HepG2 (cell line): Measurements from ENCODE around the gene VWA3B. TPM values are rescaled to one million over a fixed set of nuclear protein-coding genes. Genes with fewer than 3 reads are reported as not detected.

Experiments
- ATAC-seq: fragments of 200-7000 bp; cut with Tn5 transposase; 3 replicates; pipeline ENCODE4 v1.9.1; 2020; ENCODE audit warnings: mild to moderate bottlenecking, moderate library complexity
- BruUV-seq: library from RNA; stranded (reverse); fragments of 400-500 nt; replicated peaks from 2 replicates; lab custom pipeline; 2021; lab: Mats Ljungman, UMichigan
- CTCF ChIA-PET: fragments of 300-600 bp; formaldehyde crosslinking; extraction: SDS; loops from one replicate; lab custom pipeline; 2021; ENCODE audit warnings: low total read pairs, inconsistent platforms, low intra/inter-chr PET ratio; lab: Yijun Ruan, JAX
- POLR2A ChIA-PET: fragments of 350-600 bp; sonication (Branson Sonifier 250); formaldehyde crosslinking; loops from one replicate; lab custom pipeline; 2020; ENCODE audit warnings: antibody characterized with exemption, inconsistent platforms; lab: Yijun Ruan, JAX
- DNase-seq: peaks from one replicate; pipeline ENCODE4 v3.0.0-alpha.2; 2015; ENCODE audit warnings: low spot score
- FAIRE-seq: peaks from 3 replicates; lab custom pipeline; 2011; peaks lifted over from hg19 to GRCh38; lab: Jason Lieb, UNC
- H2AFZ ChIP-seq: one replicate; pipeline ENCODE4 v1.6.1; 2011; ENCODE audit warnings: low read length, inconsistent platforms
- H3K27ac ChIP-seq: fragments of 300-600 bp; 3 replicates; pipeline ENCODE4 v1.8.0; 2011; ENCODE audit warnings: mixed run types, mild to moderate bottlenecking, mixed read lengths, low read length, inconsistent platforms; ENCODE audit not compliant: insufficient read depth; ENCODE audit errors: extremely low read length
- H3K27me3 ChIP-seq, 2 experiments: fragments of 200-600 bp in 1 of 2; 2 replicates in 1 of 2; 3 replicates in 1 of 2; pipeline versions ENCODE4 v1.6.0 to v1.8.0; 2011; ENCODE audit warnings: low read length in 2 of 2, mild to moderate bottlenecking in 2 of 2, moderate library complexity in 2 of 2, inconsistent platforms in 1 of 2; ENCODE audit not compliant: insufficient read depth in 2 of 2, control insufficient read depth in 1 of 2
- H3K36me3 ChIP-seq, 2 experiments: fragments of 200-600 bp in 1 of 2; replicated peaks in 1 of 2; 2 replicates in 1 of 2; 3 replicates in 1 of 2; pipeline versions ENCODE4 v1.5.1 to v1.8.0; 2011; ENCODE audit warnings: low read length in 2 of 2, inconsistent platforms in 1 of 2; ENCODE audit not compliant: insufficient read depth in 2 of 2, control insufficient read depth in 1 of 2
- H3K4me1 ChIP-seq: 2 replicates; pipeline ENCODE4 v1.5.1; 2012; ENCODE audit warnings: low read length, inconsistent platforms; ENCODE audit not compliant: insufficient read depth
- H3K4me2 ChIP-seq: 2 replicates; pipeline ENCODE4 v1.6.0; 2011; ENCODE audit warnings: low read depth, low read length, inconsistent platforms
- H3K4me3 ChIP-seq, 3 experiments: fragments of 200-600 bp in 1 of 3; sonication (generic), shearing (Covaris generic) in 1 of 3; replicated peaks in 1 of 3; 2 replicates each; pipeline ENCODE4 v1.5.1; 2011 to 2016; ENCODE audit warnings: low read length in 3 of 3, inconsistent platforms in 2 of 3, low read depth in 2 of 3, mild to moderate bottlenecking in 2 of 3, control low read depth in 1 of 3, mixed read lengths in 1 of 3; ENCODE audit not compliant: insufficient read depth in 1 of 3
- H3K79me2 ChIP-seq: one replicate; pipeline ENCODE4 v1.6.1; 2011; ENCODE audit warnings: low read length, inconsistent platforms; ENCODE audit not compliant: insufficient read depth
- H3K9ac ChIP-seq: 2 replicates; pipeline ENCODE4 v1.6.0; 2011; ENCODE audit warnings: mild to moderate bottlenecking, low read depth, low read length, inconsistent platforms; ENCODE audit not compliant: insufficient read depth
- H3K9me3 ChIP-seq: 2 replicates; pipeline ENCODE4 v1.5.1; 2012; ENCODE audit warnings: mild to moderate bottlenecking, low read length
- H4K20me1 ChIP-seq: 2 replicates; pipeline ENCODE4 v1.6.0; 2011; ENCODE audit warnings: inconsistent platforms, mild to moderate bottlenecking, low read length, moderate library complexity; ENCODE audit not compliant: insufficient read depth
- BRD4 ChIP-seq: sonication (generic); formaldehyde crosslinking; IDR thresholded peaks from 2 replicates; pipeline ENCODE4 v1.4.0; 2020; ENCODE audit warnings: missing genetic modification reagents
- CEBPB ChIP-seq: IDR thresholded peaks from 2 replicates; pipeline ENCODE4 v1.6.1; 2011; ENCODE audit warnings: low read depth, low read length, improper control_type of control experiment, borderline replicate concordance
- EZH2 ChIP-seq: conservative IDR thresholded peaks from 2 replicates; pipeline ENCODE4 v1.6.1; 2012; ENCODE audit warnings: mild to moderate bottlenecking, low read depth, low read length, moderate library complexity
- MXD4 ChIP-seq: IDR thresholded peaks from 2 replicates; pipeline ENCODE4 v1.6.1; 2016; ENCODE audit warnings: mild to moderate bottlenecking, missing biosample characterization, missing genetic modification reagents
- NCOA2 ChIP-seq: sonication (generic); formaldehyde crosslinking; IDR thresholded peaks from 2 replicates; pipeline ENCODE4 v1.8.0; 2022; ENCODE audit warnings: inconsistent platforms
- ZNF317 ChIP-seq: sonication (generic); formaldehyde crosslinking; IDR thresholded peaks from 2 replicates; pipeline ENCODE4 v1.5.0; 2020; ENCODE audit warnings: mild to moderate bottlenecking, missing genetic modification reagents
- ZNF343 ChIP-seq: sonication (generic); formaldehyde crosslinking; IDR thresholded peaks from 2 replicates; pipeline ENCODE4 v1.4.0; 2020; ENCODE audit warnings: mild to moderate bottlenecking, missing genetic modification reagents
- ZNF432 ChIP-seq: sonication (generic); formaldehyde crosslinking; IDR thresholded peaks from 2 replicates; pipeline ENCODE4 v1.5.0; 2020; ENCODE audit warnings: missing genetic modification reagents, mild to moderate bottlenecking, borderline replicate concordance
- ZNF607 ChIP-seq: sonication (generic); formaldehyde crosslinking; IDR thresholded peaks from 2 replicates; pipeline ENCODE4 v1.5.1; 2020; ENCODE audit warnings: missing genetic modification reagents, mild to moderate bottlenecking, borderline replicate concordance
- ZNF737 ChIP-seq: sonication (generic); formaldehyde crosslinking; IDR thresholded peaks from 2 replicates; pipeline ENCODE4 v1.5.0; 2020; ENCODE audit warnings: missing genetic modification reagents, mild to moderate bottlenecking, borderline replicate concordance
- WGBS: methylation state at CpG from one replicate; pipeline ENCODE4 v1.1.6; 2017; ENCODE audit warnings: low lambda C conversion rate; 5-methylcytosine and 5-hydroxymethylcytosine counted together
- in situ Hi-C: cut with HindIII; loops from 2 replicates; pipeline ENCODE4 v1.10.0; 2017; ENCODE audit warnings: low pct_unique_long_range_greater_than_20kb; ENCODE audit not compliant: extremely low pct_ligation_motif_present
- intact Hi-C: fragments of 100-400 bp; cut with micrococcal nuclease; formaldehyde crosslinking; loops from one replicate; pipeline ENCODE4 v1.10.0; 2022; ENCODE audit not compliant: unreplicated experiment
- polyA plus RNA-seq, 8 experiments: library from polyadenylated mRNA; depleted of rRNA in 3 of 8; stranded (reverse) in 7 of 8; unstranded in 1 of 8; fragments of >200 nt; fragmentation: Illumina TruSeq in 4 of 8; extraction: Trizol in 4 of 8; gene quantifications; 2 replicates each; pipeline versions ENCODE4 v1.2.1 to v1.2.3, GENCODE V29; 2011 to 2016; ENCODE audit warnings: low read depth in 4 of 8, missing spikeins in 1 of 8, mixed read lengths in 1 of 8; ENCODE audit not compliant: insufficient read depth in 1 of 8
- total RNA-seq, 5 experiments: library from RNA; depleted of rRNA; stranded (reverse); fragments of >200 nt; fragmentation: Illumina TruSeq; extraction: Trizol; gene quantifications; 2 replicates each; pipeline ENCODE4 v1.2.3, GENCODE V29; 2016; ENCODE audit warnings: low read depth in 1 of 5

Gene VWA3B
- total and polyA plus RNA-seq, 2 of the 13 experiments (the other 11 are each of a cell fraction or from before 2014, with no cell fraction given) = not detected

DNA sequence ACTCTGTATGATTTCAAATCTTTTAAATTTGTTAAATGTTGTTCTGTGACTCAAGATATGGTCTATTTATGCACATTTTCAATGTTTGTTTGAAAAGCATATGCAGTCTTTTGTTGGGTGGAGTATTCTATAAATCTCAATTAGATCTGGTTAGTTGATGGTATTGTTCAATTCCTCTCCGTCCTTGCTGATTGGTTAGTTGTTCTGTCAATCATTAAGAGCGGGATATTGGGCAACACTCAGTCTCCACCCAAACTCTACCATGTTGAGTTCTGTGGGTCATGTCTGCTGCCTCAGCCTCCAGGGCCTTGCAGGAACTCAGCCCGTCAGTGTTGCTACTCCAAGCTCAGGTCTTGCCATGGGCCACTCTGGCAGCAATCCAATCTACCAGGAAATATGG lies 118.9 kb downstream of the VWA3B start (continued):
- TF ChIP-seq CEBPB (no peak), ZNF607 (CRISPR knock-in tag) (no peak), ZNF737 (no peak), ZNF343 (CRISPR knock-in tag) (no peak), ZNF432 (CRISPR knock-in tag) (no peak), ZNF317 (CRISPR knock-in tag) (no peak), MXD4 (CRISPR knock-in tag) (no peak), NCOA2 (no peak)

DNA sequence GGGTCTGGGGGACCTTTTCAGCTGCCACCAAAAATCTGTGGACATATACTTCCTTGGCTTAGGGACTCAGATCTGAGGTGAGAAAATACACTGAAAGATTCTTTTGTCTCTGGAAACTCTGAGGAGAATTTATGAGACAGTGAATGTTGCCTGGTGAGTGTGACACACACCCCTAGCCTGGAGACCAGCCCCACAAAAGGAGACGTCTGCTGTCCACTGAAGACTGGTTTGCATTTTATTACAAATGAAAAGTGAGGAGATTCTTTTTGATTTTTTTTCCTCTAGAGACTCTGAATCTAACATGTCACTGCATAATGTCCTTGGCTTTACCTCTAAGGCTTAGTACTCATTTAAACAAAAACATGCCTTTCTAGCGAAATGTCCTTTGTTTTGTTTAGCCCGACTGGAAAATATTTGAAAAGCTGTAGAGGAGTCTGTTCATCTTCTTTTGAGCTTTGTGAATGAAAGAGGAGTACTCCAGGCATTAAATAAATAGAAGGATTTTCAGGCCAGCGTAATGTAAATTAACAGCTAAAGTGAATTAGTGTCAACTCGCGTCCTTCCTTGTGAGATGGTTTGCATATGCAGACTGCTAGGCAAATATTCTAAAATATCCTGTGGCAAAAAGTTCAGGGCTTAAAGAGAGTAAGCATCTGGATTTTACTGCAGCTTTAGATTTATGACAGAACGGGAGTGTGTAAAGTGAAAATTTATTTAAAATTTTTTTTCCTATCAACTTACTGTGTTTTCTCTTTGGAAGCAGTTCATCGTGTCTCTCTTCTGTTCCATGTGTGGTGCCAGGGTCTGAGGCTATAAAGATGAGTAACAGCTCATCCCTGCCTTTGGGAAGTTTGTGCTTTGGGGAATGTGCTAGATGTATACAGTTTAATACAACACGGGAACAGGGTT lies 125.4 kb downstream of the VWA3B start:
- 4% methylated on average over 9 of the region's 9 CpGs for WGBS
- in situ Hi-C loops = no loop called here

More for the DNA sequence above, 125.4 kb downstream of the VWA3B start:
- CTCF ChIA-PET = no interaction called here
- Histone ChIP-seq H3K79me2 (no peaks in the 10 kb centered on the region), H3K9ac (no peak overlapping the region), H3K27ac (no peak overlapping the region), H3K4me2 (no peak overlapping the region), H3K9me3 (no peaks in the 10 kb centered on the region), H3K27me3 (peaks cover 3 to 47% of the 10 kb centered on the region in 2 experiments; a peak in 4 of 5 replicates), H3K36me3 (no peaks in the 10 kb centered on the region), H3K4me3 (no peak overlapping the region), H3K4me1 (no peaks in the 10 kb centered on the region), H4K20me1 (no peaks in the 10 kb centered on the region), H2AFZ (no peak overlapping the region)
- FAIRE-seq (no peak), ATAC-seq (no peak), DNase-seq (no peak)
- BruUV-seq = no TSS peak
- intact Hi-C loops = no loop called here
- POLR2A ChIA-PET = no interaction called here
- TF ChIP-seq BRD4 (CRISPR knock-in tag) (no peak), EZH2 (0 out of 2 replicates have a peak, but pooled peaks have one; percentile 42)
- TF ChIP-seq, all 625 proteins: peak for 1
